Measurements from ENCODE around the gene MIXL1. TPM values are rescaled to one million over a fixed set of nuclear protein-coding genes. Genes with fewer than 3 reads are reported as not detected.
A peak's percentile ranks its signal among the peaks of the same experiment; 100 is the strongest.

The MIXL1 gene
- total and polyA plus RNA-seq, 2 of the 13 experiments (the other 11 are each of a cell fraction or from before 2014, with no cell fraction given) = 7.6 to 18.5 TPM

- TF ChIP-seq RERE (CRISPR knock-in tag; IDR thresholded peaks at IDR 0.05; ENCODE audit: low read depth) = no peak
- TF ChIP-seq, protein P1, sequence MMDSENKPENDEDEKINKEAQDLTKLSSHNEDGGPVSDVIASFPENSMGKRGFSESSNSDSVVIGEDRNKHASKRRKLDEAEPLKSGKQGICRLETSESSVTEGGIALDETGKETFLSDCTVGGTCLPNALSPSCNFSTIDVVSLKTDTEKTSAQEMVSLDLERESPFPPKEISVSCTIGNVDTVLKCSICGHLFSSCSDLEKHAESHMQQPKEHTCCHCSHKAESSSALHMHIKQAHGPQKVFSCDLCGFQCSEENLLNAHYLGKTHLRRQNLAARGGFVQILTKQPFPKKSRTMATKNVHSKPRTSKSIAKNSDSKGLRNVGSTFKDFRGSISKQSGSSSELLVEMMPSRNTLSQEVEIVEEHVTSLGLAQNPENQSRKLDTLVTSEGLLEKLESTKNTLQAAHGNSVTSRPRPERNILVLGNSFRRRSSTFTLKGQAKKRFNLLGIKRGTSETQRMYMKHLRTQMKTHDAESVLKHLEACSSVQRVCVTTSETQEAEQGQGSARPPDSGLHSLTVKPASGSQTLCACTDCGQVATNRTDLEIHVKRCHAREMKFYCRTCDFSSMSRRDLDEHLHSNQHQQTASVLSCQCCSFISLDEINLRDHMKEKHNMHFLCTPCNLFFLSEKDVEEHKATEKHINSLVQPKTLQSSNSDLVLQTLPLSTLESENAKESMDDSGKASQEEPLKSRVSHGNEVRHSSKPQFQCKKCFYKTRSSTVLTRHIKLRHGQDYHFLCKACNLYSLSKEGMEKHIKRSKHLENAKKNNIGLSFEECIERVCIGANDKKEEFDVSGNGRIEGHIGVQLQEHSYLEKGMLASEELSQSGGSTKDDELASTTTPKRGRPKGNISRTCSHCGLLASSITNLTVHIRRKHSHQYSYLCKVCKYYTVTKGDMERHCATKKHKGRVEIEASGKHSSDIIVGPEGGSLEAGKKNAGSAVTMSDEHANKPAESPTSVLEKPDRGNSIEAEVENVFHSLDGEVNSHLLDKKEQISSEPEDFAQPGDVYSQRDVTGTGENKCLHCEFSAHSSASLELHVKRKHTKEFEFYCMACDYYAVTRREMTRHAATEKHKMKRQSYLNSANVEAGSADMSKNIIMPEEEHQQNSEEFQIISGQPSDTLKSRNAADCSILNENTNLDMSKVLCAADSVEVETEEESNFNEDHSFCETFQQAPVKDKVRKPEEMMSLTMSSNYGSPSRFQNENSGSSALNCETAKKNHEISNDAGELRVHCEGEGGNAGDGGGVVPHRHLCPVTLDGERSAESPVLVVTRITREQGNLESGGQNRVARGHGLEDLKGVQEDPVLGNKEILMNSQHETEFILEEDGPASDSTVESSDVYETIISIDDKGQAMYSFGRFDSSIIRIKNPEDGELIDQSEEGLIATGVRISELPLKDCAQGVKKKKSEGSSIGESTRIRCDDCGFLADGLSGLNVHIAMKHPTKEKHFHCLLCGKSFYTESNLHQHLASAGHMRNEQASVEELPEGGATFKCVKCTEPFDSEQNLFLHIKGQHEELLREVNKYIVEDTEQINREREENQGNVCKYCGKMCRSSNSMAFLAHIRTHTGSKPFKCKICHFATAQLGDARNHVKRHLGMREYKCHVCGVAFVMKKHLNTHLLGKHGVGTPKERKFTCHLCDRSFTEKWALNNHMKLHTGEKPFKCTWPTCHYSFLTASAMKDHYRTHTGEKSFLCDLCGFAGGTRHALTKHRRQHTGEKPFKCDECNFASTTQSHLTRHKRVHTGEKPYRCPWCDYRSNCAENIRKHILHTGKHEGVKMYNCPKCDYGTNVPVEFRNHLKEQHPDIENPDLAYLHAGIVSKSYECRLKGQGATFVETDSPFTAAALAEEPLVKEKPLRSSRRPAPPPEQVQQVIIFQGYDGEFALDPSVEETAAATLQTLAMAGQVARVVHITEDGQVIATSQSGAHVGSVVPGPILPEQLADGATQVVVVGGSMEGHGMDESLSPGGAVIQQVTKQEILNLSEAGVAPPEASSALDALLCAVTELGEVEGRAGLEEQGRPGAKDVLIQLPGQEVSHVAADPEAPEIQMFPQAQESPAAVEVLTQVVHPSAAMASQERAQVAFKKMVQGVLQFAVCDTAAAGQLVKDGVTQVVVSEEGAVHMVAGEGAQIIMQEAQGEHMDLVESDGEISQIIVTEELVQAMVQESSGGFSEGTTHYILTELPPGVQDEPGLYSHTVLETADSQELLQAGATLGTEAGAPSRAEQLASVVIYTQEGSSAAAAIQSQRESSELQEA (CRISPR knock-in tag; IDR thresholded peaks at IDR 0.05; ENCODE audit: not compliant biosample characterization) = peak; percentile 77
- TF ChIP-seq ZNF432 (CRISPR knock-in tag; IDR thresholded peaks at IDR 0.05; ENCODE audit: borderline replicate concordance) = no peak
- TF ChIP-seq, protein P2, sequence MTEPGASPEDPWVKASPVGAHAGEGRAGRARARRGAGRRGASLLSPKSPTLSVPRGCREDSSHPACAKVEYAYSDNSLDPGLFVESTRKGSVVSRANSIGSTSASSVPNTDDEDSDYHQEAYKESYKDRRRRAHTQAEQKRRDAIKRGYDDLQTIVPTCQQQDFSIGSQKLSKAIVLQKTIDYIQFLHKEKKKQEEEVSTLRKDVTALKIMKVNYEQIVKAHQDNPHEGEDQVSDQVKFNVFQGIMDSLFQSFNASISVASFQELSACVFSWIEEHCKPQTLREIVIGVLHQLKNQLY (CRISPR knock-in tag; IDR thresholded peaks at IDR 0.05) = no peak
- TF ChIP-seq, protein P3, sequence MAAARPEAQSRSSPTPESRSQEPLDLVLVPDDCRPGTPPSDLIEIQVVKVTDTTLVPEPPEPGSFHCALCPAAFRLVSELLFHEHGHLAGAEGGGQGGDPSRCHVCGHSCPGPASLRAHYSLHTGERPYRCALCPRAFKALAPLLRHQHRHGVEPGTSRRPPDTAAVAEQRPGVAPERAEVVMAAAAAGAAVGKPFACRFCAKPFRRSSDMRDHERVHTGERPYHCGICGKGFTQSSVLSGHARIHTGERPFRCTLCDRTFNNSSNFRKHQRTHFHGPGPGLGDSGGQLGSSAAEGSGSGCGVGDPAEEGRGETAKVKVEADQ (CRISPR knock-in tag; IDR thresholded peaks at IDR 0.05; ENCODE audit: borderline replicate concordance) = peak; percentile 60; the same call in 1 of the 2 replicates
- peak; percentile 31; the same call in 1 of the 2 replicates for TF ChIP-seq PAX8 (CRISPR knock-in tag; IDR thresholded peaks at IDR 0.05; ENCODE audit: borderline replicate concordance)
- peak; percentile 72 for TF ChIP-seq ZNF335 (CRISPR knock-in tag; IDR thresholded peaks at IDR 0.05)
- no peak for TF ChIP-seq CENPX (CRISPR knock-in tag; IDR thresholded peaks at IDR 0.05)
- peak; percentile 84; the same call in 1 of the 2 replicates for TF ChIP-seq SMAD1 (CRISPR knock-in tag; IDR thresholded peaks at IDR 0.05; ENCODE audit: borderline replicate concordance, low read depth)
- TF ChIP-seq ZNF614 (CRISPR knock-in tag; IDR thresholded peaks at IDR 0.05; ENCODE audit: borderline replicate concordance) = peak; percentile 75; the same call in 1 of the 2 replicates
- no peak for TF ChIP-seq MIER2 (CRISPR knock-in tag; IDR thresholded peaks at IDR 0.05)
- TF ChIP-seq ZNF790 (CRISPR knock-in tag; IDR thresholded peaks at IDR 0.05; ENCODE audit: borderline replicate concordance) = peak; percentile 46; the same call in 1 of the 2 replicates
Measured at GRCh38 chr1:226186124-226187018, 37.1 kb upstream of the MIXL1 start, which contains the start of gene ACBD3 (continued).
